Measurements from ENCODE around the gene CDC26.

- TF ChIP-seq TEAD4 (IDR thresholded peaks at IDR 0.05) = no peak
- no peak for TF ChIP-seq EP300 (IDR thresholded peaks at IDR 0.05; ENCODE audit: borderline replicate concordance)
These were observed 31.2 kb upstream of the CDC26 start for GRCh38 chr9:113306566-113306965.

Data from Ishikawa (cell line).